AG09309 (cell line): Measurements from ENCODE around the gene NF1.

Source experiments
- DNase-seq: peaks from one replicate; pipeline ENCODE4 v3.0.0-alpha.2; 2010; ENCODE audit warnings: low read depth
- H3K4me3 ChIP-seq: 2 replicates; pipeline ENCODE4 v1.5.1; 2011; ENCODE audit warnings: mild to moderate bottlenecking, low read depth, low read length, moderate library complexity; ENCODE audit not compliant: control insufficient read depth
- CTCF ChIP-seq: IDR thresholded peaks from 2 replicates; pipeline ENCODE4 v1.5.1; 2011; ENCODE audit warnings: mild to moderate bottlenecking, low read depth, low read length, inconsistent platforms; ENCODE audit not compliant: insufficient read depth, control insufficient read depth; ENCODE audit errors: missing control alignments

Gene NF1

GRCh38 chr17:31226373-31226772 lies 131.6 kb downstream of the NF1 start:
- H3K4me3 ChIP-seq: no peak overlapping the region
- no peak for DNase-seq
- no peak for TF ChIP-seq CTCF

GRCh38 chr17:31226950-31227349 lies 132.2 kb downstream of the NF1 start:
- DNase-seq: no peak
- no peak overlapping the region for H3K4me3 ChIP-seq
- TF ChIP-seq CTCF: no peak

- no peak for TF ChIP-seq CTCF
- H3K4me3 ChIP-seq: no peak overlapping the region
- DNase-seq: no peak
These were observed 137.1 kb downstream of the NF1 start for GRCh38 chr17:31231852-31232251.

GRCh38 chr17:31235110-31235509 lies 140.3 kb downstream of the NF1 start:
- H3K4me3 ChIP-seq: no peak overlapping the region

GRCh38 chr17:31236137-31236536 lies 141.4 kb downstream of the NF1 start:
- DNase-seq: no peak
- TF ChIP-seq CTCF: no peak
- no peak overlapping the region for H3K4me3 ChIP-seq

More at GRCh38 chr17:31235110-31235509, 140.3 kb downstream of the NF1 start:
- no peak for TF ChIP-seq CTCF
- no peak for DNase-seq

- no peak for DNase-seq
- no peak for TF ChIP-seq CTCF
- H3K4me3 ChIP-seq: no peak overlapping the region
These were observed 141.9 kb downstream of the NF1 start for GRCh38 chr17:31236712-31237111.

- no peak for TF ChIP-seq CTCF
- H3K4me3 ChIP-seq: no peak overlapping the region
- no peak for DNase-seq
These were observed 146.3 kb downstream of the NF1 start for GRCh38 chr17:31241116-31241515.
